WTC11 (cell line): ENCODE results near the gene SDK2. TPM values are rescaled to one million over a fixed set of nuclear protein-coding genes. Genes with fewer than 3 reads are reported as not detected.

Experiments
- ATAC-seq: fragments of 200-7000 bp; cut with Tn5 transposase; 2 replicates; pipeline ENCODE4 v1.10.0; 2021; ENCODE audit warnings: mild to moderate bottlenecking, moderate library complexity
- CTCF ChIA-PET: fragments of 300-600 bp; sonication (Branson Sonifier 250); formaldehyde crosslinking; loops from one replicate; lab custom pipeline; 2021; ENCODE audit warnings: antibody characterized with exemption; lab: Charles Lee
- POLR2A ChIA-PET: fragments of 350-600 bp; sonication (Branson Sonifier 250); formaldehyde crosslinking; loops from one replicate; lab custom pipeline; 2021; ENCODE audit warnings: antibody characterized with exemption; lab: Charles Lee
- DNase-seq: peaks from one replicate; pipeline ENCODE4 v3.0.0; 2021; ENCODE audit warnings: low spot score
- H3K27ac Mint-ChIP-seq: 2 replicates; pipeline ENCODE4 v1.8.0; 2021; ENCODE audit warnings: mixed read lengths
- H3K27me3 Mint-ChIP-seq: 2 replicates; pipeline ENCODE4 v1.8.0; 2021; ENCODE audit warnings: low read depth, mild to moderate bottlenecking, moderate library complexity, mixed read lengths
- H3K36me3 Mint-ChIP-seq: 2 replicates; pipeline ENCODE4 v1.8.0; 2021; ENCODE audit warnings: mixed read lengths
- H3K4me1 Mint-ChIP-seq: 2 replicates; pipeline ENCODE4 v1.8.0; 2022; ENCODE audit warnings: mixed read lengths
- H3K4me3 Mint-ChIP-seq: 2 replicates; pipeline ENCODE4 v1.8.0; 2021; ENCODE audit warnings: mild to moderate bottlenecking, moderate library complexity, mixed read lengths
- H3K9me3 Mint-ChIP-seq: 2 replicates; pipeline ENCODE4 v1.8.0; 2021; ENCODE audit warnings: mixed read lengths
- AR ChIP-seq: fragments of 250-450 bp; sonication (Bioruptor Pico); IDR thresholded peaks from 2 replicates; pipeline ENCODE4 v1.9.0; 2021; ENCODE audit warnings: mild to moderate bottlenecking
- ARID4B ChIP-seq: sonication (generic); formaldehyde crosslinking; IDR thresholded peaks from 2 replicates; pipeline ENCODE4 v1.8.0; 2023; ENCODE audit warnings: missing genetic modification reagents, mild to moderate bottlenecking, borderline replicate concordance
- ATF2 ChIP-seq: sonication (generic); formaldehyde crosslinking; IDR thresholded peaks from 2 replicates; pipeline ENCODE4 v1.8.1; 2022; ENCODE audit warnings: low read depth, missing genetic modification reagents, borderline replicate concordance
- ATF6 ChIP-seq: sonication (generic); formaldehyde crosslinking; IDR thresholded peaks from 2 replicates; pipeline ENCODE4 v1.8.1; 2023; ENCODE audit warnings: mild to moderate bottlenecking, missing genetic modification reagents
- CBFB ChIP-seq: sonication (generic); formaldehyde crosslinking; IDR thresholded peaks from 2 replicates; pipeline ENCODE4 v1.8.1; 2022; ENCODE audit warnings: mild to moderate bottlenecking, low read depth, missing genetic modification reagents
- CDX4 ChIP-seq: fragments of 250-450 bp; sonication (Bioruptor Pico); IDR thresholded peaks from 2 replicates; pipeline ENCODE4 v1.9.0; 2021; ENCODE audit warnings: moderate library complexity, mild to moderate bottlenecking, inconsistent platforms, borderline replicate concordance
- FOXK1 ChIP-seq: sonication (generic); formaldehyde crosslinking; IDR thresholded peaks from 2 replicates; pipeline ENCODE4 v1.8.0; 2022; ENCODE audit warnings: mild to moderate bottlenecking, moderate library complexity, missing genetic modification reagents
- MAX ChIP-seq: sonication (generic); formaldehyde crosslinking; IDR thresholded peaks from 2 replicates; pipeline ENCODE4 v1.8.0; 2022; ENCODE audit warnings: mild to moderate bottlenecking, missing genetic modification reagents
- MXD4 ChIP-seq: fragments of 250-450 bp; sonication (Bioruptor Pico); IDR thresholded peaks from 2 replicates; pipeline ENCODE4 v1.8.0; 2021; ENCODE audit warnings: mild to moderate bottlenecking, moderate library complexity, borderline replicate concordance
- NFE2L1 ChIP-seq: sonication (generic); formaldehyde crosslinking; IDR thresholded peaks from 2 replicates; pipeline ENCODE4 v1.8.1; 2023; ENCODE audit warnings: missing genetic modification reagents
- NFYB ChIP-seq: sonication (generic); formaldehyde crosslinking; conservative IDR thresholded peaks from 2 replicates; pipeline ENCODE4 v1.8.0; 2022; ENCODE audit warnings: low read depth, missing genetic modification reagents
- RELA ChIP-seq: sonication (generic); formaldehyde crosslinking; IDR thresholded peaks from 2 replicates; pipeline ENCODE4 v1.8.1; 2022; ENCODE audit warnings: missing genetic modification reagents, mild to moderate bottlenecking, borderline replicate concordance
- SMAD3 ChIP-seq: sonication (generic); formaldehyde crosslinking; IDR thresholded peaks from 2 replicates; pipeline ENCODE4 v1.8.0; 2022; ENCODE audit warnings: missing genetic modification reagents, mild to moderate bottlenecking, borderline replicate concordance
- SMAD4 ChIP-seq: sonication (generic); formaldehyde crosslinking; IDR thresholded peaks from 2 replicates; pipeline ENCODE4 v1.8.0; 2022; ENCODE audit warnings: mild to moderate bottlenecking, missing genetic modification reagents
- TEAD1 ChIP-seq: sonication (generic); formaldehyde crosslinking; IDR thresholded peaks from 2 replicates; pipeline ENCODE4 v1.8.0; 2022; ENCODE audit warnings: mild to moderate bottlenecking, missing genetic modification reagents
- USF2 ChIP-seq: sonication (generic); formaldehyde crosslinking; IDR thresholded peaks from 2 replicates; pipeline ENCODE4 v1.8.1; 2023; ENCODE audit warnings: mild to moderate bottlenecking, missing genetic modification reagents, moderate library complexity
- ZNF138 ChIP-seq: sonication (generic); formaldehyde crosslinking; conservative IDR thresholded peaks from 2 replicates; pipeline ENCODE4 v1.8.1; 2022; ENCODE audit warnings: mild to moderate bottlenecking, moderate library complexity, missing genetic modification reagents
- ZNF671 ChIP-seq: fragments of 250-450 bp; sonication (Bioruptor Pico); IDR thresholded peaks from 2 replicates; pipeline ENCODE4 v1.8.0; 2021; ENCODE audit warnings: mild to moderate bottlenecking
- total RNA-seq: library from RNA; stranded (reverse); gene quantifications from 3 replicates; pipeline ENCODE4 v1.2.3, GENCODE V29; 2021

Gene SDK2
- total RNA-seq, 1 experiment from 2014 or later, result 14.8 TPM

- CTCF ChIA-PET, result no interaction called here
- Mint-ChIP-seq H3K4me3 (no peak overlapping the region), H3K27me3 (no peaks in the 10 kb centered on the region), H3K36me3 (no peaks in the 10 kb centered on the region)
- ATAC-seq (no peak), DNase-seq (no peak)
- TF ChIP-seq ARID4B, result no peak
- TF ChIP-seq MXD4, result no peak
- TF ChIP-seq CBFB (CRISPR knock-in tag), result no peak
- no peak for TF ChIP-seq FOXK1
- no peak for TF ChIP-seq ATF6
- TF ChIP-seq ATF2 (CRISPR knock-in tag), result no peak
- TF ChIP-seq SMAD4 (CRISPR knock-in tag), result no peak
- TF ChIP-seq USF2 (CRISPR knock-in tag), result no peak
- TF ChIP-seq TEAD1 (CRISPR knock-in tag), result no peak
- TF ChIP-seq MAX, result no peak
- no peak for TF ChIP-seq RELA (CRISPR knock-in tag)
- no peak for TF ChIP-seq ZNF671
- TF ChIP-seq, all 79 proteins: peak for 0
- Mint-ChIP-seq H3K4me1 (peaks cover 19% of the 10 kb centered on the region), H3K9me3 (no peaks in the 10 kb centered on the region), H3K27ac (no peak overlapping the region)
- POLR2A ChIA-PET, result interaction anchor here (0.7 kb wide), 1 partner anchor 141 kb away, joined by 3 read pairs; no protein-coding TSS in a partner anchor
Observed at GRCh38 chr17:73433501-73433900, 210.7 kb downstream of the SDK2 start.

- no peaks in the 10 kb centered on the region for H3K9me3 Mint-ChIP-seq
- peaks cover 19% of the 10 kb centered on the region for H3K4me1 Mint-ChIP-seq
- no peaks in the 10 kb centered on the region for H3K27me3 Mint-ChIP-seq
- DNase-seq (no peak), ATAC-seq (no peak)
- CTCF ChIA-PET, result no interaction called here
- no peak overlapping the region for H3K4me3 Mint-ChIP-seq
- no peaks in the 10 kb centered on the region for H3K36me3 Mint-ChIP-seq
- no peak overlapping the region for H3K27ac Mint-ChIP-seq
- POLR2A ChIA-PET, result interaction anchor here (0.7 kb wide), 1 partner anchor 142 kb away, joined by 3 read pairs; no protein-coding TSS in a partner anchor
- no peak for TF ChIP-seq ARID4B
- TF ChIP-seq SMAD3, result no peak
- no peak for TF ChIP-seq NFYB (CRISPR knock-in tag)
- no peak for TF ChIP-seq AR (CRISPR knock-in tag)
- no peak for TF ChIP-seq ZNF138 (CRISPR knock-in tag)
- no peak for TF ChIP-seq CDX4 (CRISPR knock-in tag)
- no peak for TF ChIP-seq FOXK1
- no peak for TF ChIP-seq NFE2L1 (CRISPR knock-in tag)
Observed at GRCh38 chr17:73432624-73433190, 211.5 kb downstream of the SDK2 start.
